Heart right ventricle (tissue), 16 donors: ENCODE results near the gene GPR173. TPM values are rescaled to one million over a fixed set of nuclear protein-coding genes. Genes with fewer than 3 reads are reported as not detected.

Experiments
- ATAC-seq, 8 donors: fragments of 200-7000 bp; cut with Tn5 transposase; one replicate each; pipeline ENCODE4 v1.9.1; 2020; ENCODE audit warnings: mild to moderate bottlenecking in 8 of 8, moderate library complexity in 8 of 8, moderate number of reproducible peaks in 1 of 8
- DNase-seq, 2 donors: peaks; one replicate each; pipeline ENCODE4 v3.0.0-alpha.2; 2020
- H3K27ac ChIP-seq, 10 donors: fragments of 200-600 bp; sonication (generic) in 2 of 10; one replicate each; pipeline versions ENCODE4 v1.5.0 to v1.8.0; 2020 to 2022; ENCODE audit warnings: mild to moderate bottlenecking in 3 of 10
- H3K27me3 ChIP-seq, 7 donors: fragments of 200-600 bp; one replicate each; pipeline ENCODE4 v1.8.0; 2021 to 2022; ENCODE audit warnings: mild to moderate bottlenecking in 2 of 7
- H3K36me3 ChIP-seq, 9 donors: fragments of 200-600 bp; sonication (generic) in 1 of 9; one replicate each; pipeline versions ENCODE4 v1.5.0 to v1.8.0; 2020 to 2022; ENCODE audit warnings: mild to moderate bottlenecking in 2 of 9
- H3K4me1 ChIP-seq, 9 donors: fragments of 200-600 bp; sonication (generic) in 1 of 9; one replicate each; pipeline versions ENCODE4 v1.5.0 to v1.8.0; 2020 to 2022; ENCODE audit warnings: mild to moderate bottlenecking in 4 of 9
- H3K4me3 ChIP-seq, 10 donors: fragments of 200-600 bp; sonication (generic) in 2 of 10; one replicate each; pipeline versions ENCODE4 v1.5.0 to v1.8.0; 2020 to 2022; ENCODE audit warnings: mild to moderate bottlenecking in 7 of 10, moderate library complexity in 2 of 10
- H3K9me3 ChIP-seq, 11 donors: fragments of 200-600 bp in 10 of 11; sonication (generic) in 2 of 11; one replicate each; pipeline versions ENCODE4 v1.5.0 to v1.8.0; 2013 to 2022; ENCODE audit warnings: mild to moderate bottlenecking in 2 of 11, control low read depth in 1 of 11, moderate library complexity in 1 of 11
- CTCF ChIP-seq, 9 donors: fragments of 200-600 bp; sonication (generic) in 2 of 9; IDR thresholded peaks; one replicate each; pipeline versions ENCODE4 v1.5.0 to v1.8.0; 2021 to 2022; ENCODE audit warnings: antibody characterized with exemption in 9 of 9, mild to moderate bottlenecking in 5 of 9, moderate library complexity in 1 of 9
- WGBS, 2 donors: extraction: QIAGEN DNeasy Blood & Tissue Kit; methylation state at CpG; one replicate each; pipeline ENCODE4 v1.1.7; 2013; ENCODE audit warnings: inconsistent platforms in 1 of 2; 5-methylcytosine and 5-hydroxymethylcytosine counted together
- intact Hi-C, 10 donors: fragments of 100-400 bp; cut with DNase I; formaldehyde crosslinking; loops; one replicate each; pipeline versions ENCODE4 v1.11.1 to v1.14.2; 2022
- polyA plus RNA-seq, 2 donors: library from polyadenylated mRNA; stranded (reverse); fragments of 200-250 nt; gene quantifications; one replicate each; pipeline ENCODE4 v1.2.3, GENCODE V29; 2013
- total RNA-seq, 10 donors: library from RNA; stranded (reverse); fragmentation: NEBNext Ultra II Directional in 3 of 10; extraction: Animal tissue kit (Norgen Biotek cat#: 25700) in 3 of 10; gene quantifications; one replicate each; pipeline versions ENCODE4 v1.2.1 to v1.2.4, GENCODE V29; 2021 to 2023
- donor health status: Arrhythmogenic right ventricular cardiomyopathy.
- donor health status: ischemic (EF 13 %, LVEDD 7.1; RV severe dilation, severe dysfunction).
- donor health status: healthy with polysubstance abuse.
- donor health status: DM: no; HTN: yes; CAD: no.
- donor health status: DM: no; HTN: no; CAD: no.
- donor health status: ischemic (EF 25% LVEDD 6.9; RV normal size, moderate dysfunction).
- donor health status: ischemic (EF 25% LVEDD 5.7; RV mildly dilated, moderate dysfunction).
- donor health status: healthy.
- donor health status: DM: yes; HTN: yes; CAD: no.
- donor health status: Ischemic cardiomyopathy.
- donor health status: ischemic (EF 35%, LVEDD 5.7; RV mildly dilated, moderate dysfunction).
- donor health status: nonischemic (EF 11% LVEDD 7.7; RV severe dilation, severe dysfunction).
- donor health status: DM: yes; HTN: yes; CAD: no.
- donor health status: PGD.
- donor health status: ischemic (EF 29% LVEDD 5.4; RV normal size, mild dysfunction).
- donor health status: nonischemic (EF 23%, LVEDD 6.1; RV moderate dilation, normal function).

GPR173 gene
- total and polyA plus RNA-seq, 12 donors = 0.54 to 2.5 (median 0.73) TPM

- peak; percentile 42 to 46 for DNase-seq
- intact Hi-C loops = loop anchor here in 5 of 10 donors (1.0 to 2.0 kb wide), 4 partner anchors 17 to 21 kb away; no protein-coding TSS in a partner anchor
- WGBS, 2 donors = 1% methylated on average over 27 to 31 of the region's 31 CpGs
Observed at GRCh38 chrX:53071604-53072417, 23.2 kb downstream of the GPR173 start.

GRCh38 chrX:53072418-53073114 lies 24.0 kb downstream of the GPR173 start:
- H3K27ac ChIP-seq = peak overlapping the region in 2 of 10 donors; percentile 4 to 21
- H3K4me3 ChIP-seq = peak overlapping the region in 2 of 10 donors; percentile 49 to 55
- no peaks in the 10 kb centered on the region for H3K36me3 ChIP-seq
- H3K27me3 ChIP-seq = peaks cover 0 to 42% (median 0%) of the 10 kb centered on the region in 7 donors
- peaks cover 0 to 11% (median 0%) of the 10 kb centered on the region in 9 donors for H3K4me1 ChIP-seq
- no peak for ATAC-seq
- no peak for TF ChIP-seq CTCF (IDR thresholded peaks at IDR 0.05)
- 72 to 80% methylated on average over 9 of the region's 9 CpGs for WGBS, 2 donors
- no peak for DNase-seq
- intact Hi-C loops = loop anchor here in 2 of 10 donors (1.0 to 2.0 kb wide), 2 partner anchors 20 to 21 kb away; no protein-coding TSS in a partner anchor
- no peaks in the 10 kb centered on the region for H3K9me3 ChIP-seq

More at GRCh38 chrX:53071604-53072417, 23.2 kb downstream of the GPR173 start:
- peak; percentile 63 to 96 (median 90) for ATAC-seq
- peak; percentile 34 to 72 (median 69) for TF ChIP-seq CTCF (IDR thresholded peaks at IDR 0.05)
- Histone ChIP-seq H3K27ac (no peak overlapping the region), H3K9me3 (no peaks in the 10 kb centered on the region), H3K4me1 (peaks cover 0 to 11% (median 0%) of the 10 kb centered on the region in 9 donors), H3K36me3 (no peaks in the 10 kb centered on the region), H3K4me3 (peak overlapping the region in 9 of 10 donors; percentile 10 to 55 (median 45)), H3K27me3 (peaks cover 0 to 47% (median 0%) of the 10 kb centered on the region in 7 donors)

- DNase-seq (no peak), ATAC-seq (no peak)
- intact Hi-C loops = loop anchor here in 1 of 10 donors (2.0 kb wide), 1 partner anchor 20 kb away; no protein-coding TSS in a partner anchor
- no peaks in the 10 kb centered on the region for H3K36me3 ChIP-seq
- H3K27ac ChIP-seq = peak overlapping the region in 1 of 10 donors; percentile 21
- H3K4me3 ChIP-seq = no peak overlapping the region
- TF ChIP-seq CTCF (IDR thresholded peaks at IDR 0.05) = no peak
- no peaks in the 10 kb centered on the region for H3K9me3 ChIP-seq
- H3K4me1 ChIP-seq = peaks cover 0 to 11% (median 0%) of the 10 kb centered on the region in 9 donors
- 53 to 76% methylated on average over 5 to 6 of the region's 6 CpGs for WGBS, 2 donors
- H3K27me3 ChIP-seq = peaks cover 0 to 37% (median 0%) of the 10 kb centered on the region in 7 donors
Observed at GRCh38 chrX:53073115-53073586, 24.6 kb downstream of the GPR173 start.

GRCh38 chrX:53075011-53075410 lies 26.4 kb downstream of the GPR173 start:
- DNase-seq = no peak

More at GRCh38 chrX:53075011-53075410, 26.4 kb downstream of the GPR173 start:
- Histone ChIP-seq H3K27ac (no peak overlapping the region), H3K4me3 (no peak overlapping the region), H3K36me3 (no peaks in the 10 kb centered on the region), H3K9me3 (no peaks in the 10 kb centered on the region), H3K27me3 (peaks cover 0 to 25% (median 0%) of the 10 kb centered on the region in 7 donors), H3K4me1 (peaks cover 0 to 11% (median 0%) of the 10 kb centered on the region in 9 donors)
- intact Hi-C loops = no loop called here
- no peak for ATAC-seq
- WGBS, 2 donors = 80 to 88% methylated on average over 7 of the region's 7 CpGs
- no peak for TF ChIP-seq CTCF (IDR thresholded peaks at IDR 0.05)
